Astrocyte of the spinal cord (primary cell): Measurements from ENCODE around the gene SERINC5.
"Not testable (repeated sequence)": the region's sequence is repeated elsewhere in the genome, so short reads cannot be mapped to it uniquely, and the experiment has no call there.

Experiments used
- DNase-seq: peaks from one replicate; pipeline ENCODE4 v3.0.0; 2011; ENCODE audit warnings: low read depth, low spot score
- H3K4me3 ChIP-seq: 2 replicates; pipeline ENCODE4 v1.5.1; 2011; ENCODE audit warnings: low read depth, mild to moderate bottlenecking, low read length, moderate library complexity
- CTCF ChIP-seq: IDR thresholded peaks from 2 replicates; pipeline ENCODE4 v1.5.1; 2012; ENCODE audit warnings: low read depth, mild to moderate bottlenecking, low read length, inconsistent platforms
- in situ Hi-C: cut with HindIII; loops from 2 replicates; pipeline ENCODE4 v1.10.0; 2017; ENCODE audit warnings: low sequenced_read_pairs

Gene SERINC5

GRCh38 chr5:80141147-80141671 is 114.6 kb downstream of the SERINC5 start:
- DNase-seq: no peak
- H3K4me3 ChIP-seq: no peak overlapping the region
- in situ Hi-C loops: no loop called here
- TF ChIP-seq CTCF: no peak

GRCh38 chr5:80140496-80140895 is 115.4 kb downstream of the SERINC5 start:
- no peak overlapping the region for H3K4me3 ChIP-seq
- in situ Hi-C loops: no loop called here
- no peak for DNase-seq
- no peak for TF ChIP-seq CTCF

GRCh38 chr5:80139466-80139972 is 116.3 kb downstream of the SERINC5 start:
- H3K4me3 ChIP-seq: no peak overlapping the region
- in situ Hi-C loops: no loop called here
- no peak for TF ChIP-seq CTCF
- DNase-seq: no peak

GRCh38 chr5:80138486-80138885 is 117.4 kb downstream of the SERINC5 start:
- in situ Hi-C loops: no loop called here
- TF ChIP-seq CTCF: no peak
- DNase-seq: no peak
- no peak overlapping the region for H3K4me3 ChIP-seq

- H3K4me3 ChIP-seq, in situ Hi-C loops, DNase-seq: not testable (repeated sequence)
Observed at GRCh38 chr5:80136798-80137197, 119.0 kb downstream of the SERINC5 start.

GRCh38 chr5:80134876-80135275 is 121.0 kb downstream of the SERINC5 start:
- in situ Hi-C loops: no loop called here
- H3K4me3 ChIP-seq: no peak overlapping the region
- TF ChIP-seq CTCF: no peak
- no peak for DNase-seq

GRCh38 chr5:80129146-80129545 is 126.7 kb downstream of the SERINC5 start:
- TF ChIP-seq CTCF: no peak
- DNase-seq: no peak
- H3K4me3 ChIP-seq: no peak overlapping the region
- in situ Hi-C loops: no loop called here
